8988T (cell line): ENCODE data around the gene C19orf38.
"Not testable (repeated sequence)": the region's sequence is repeated elsewhere in the genome, so short reads cannot be mapped to it uniquely, and the experiment has no call there.

Source experiments
- DNase-seq: peaks from one replicate; pipeline ENCODE4 v3.0.0; 2011

C19orf38 gene

DNA sequence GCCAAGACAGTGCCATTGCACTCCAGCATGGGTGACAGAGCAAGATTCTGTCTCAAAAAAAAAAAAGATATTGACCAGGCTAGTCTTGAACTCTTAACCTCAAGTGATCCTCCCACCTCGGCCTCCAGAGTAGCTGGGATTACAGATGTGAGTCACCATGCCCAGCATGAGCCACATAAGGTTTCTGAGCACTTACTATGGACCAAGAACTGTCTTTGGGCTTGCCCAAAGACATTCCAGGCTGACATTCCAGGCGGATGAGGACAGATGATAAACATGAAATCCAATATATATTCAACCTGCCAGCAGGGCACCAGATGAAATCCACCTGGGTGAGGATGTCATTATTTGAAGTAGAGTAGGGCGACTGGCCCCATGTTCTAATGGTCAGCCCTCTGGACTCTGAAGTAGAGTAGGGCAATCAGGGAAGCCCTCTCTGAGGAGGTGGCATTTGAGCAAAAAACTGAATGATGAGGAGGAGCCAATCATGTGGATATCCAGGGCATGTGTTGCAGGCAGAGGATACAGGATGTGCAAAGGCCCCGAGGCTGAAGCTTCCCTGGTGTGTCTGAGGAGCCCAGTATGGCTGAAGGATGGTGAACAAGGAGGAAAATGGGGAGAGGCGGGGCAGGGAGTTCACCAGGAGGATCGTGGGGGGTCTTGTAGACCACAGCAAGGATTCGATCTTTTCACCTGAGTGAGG, 4.0 kb downstream of the C19orf38 start:
- DNase-seq = no peak

DNA sequence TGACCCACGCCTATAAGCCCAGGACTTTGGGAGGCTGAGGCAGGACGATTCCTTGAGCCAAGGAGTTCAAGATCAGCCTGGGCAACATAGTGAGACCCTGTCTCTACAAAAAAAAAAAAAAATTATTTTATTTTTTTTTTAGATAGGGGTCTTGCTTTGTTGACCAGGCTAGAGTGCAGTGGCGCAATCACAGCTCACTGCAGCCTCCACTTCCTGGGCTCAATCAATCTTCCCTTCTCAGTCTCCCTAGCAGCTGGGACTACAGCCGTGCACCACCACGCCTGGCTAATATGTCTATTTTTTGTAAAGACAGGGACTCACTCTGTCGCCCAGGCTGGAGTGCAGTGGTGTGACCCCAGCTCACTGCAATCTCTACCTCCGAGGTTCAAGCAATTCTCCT, 4.7 kb downstream of the C19orf38 start:
- DNase-seq = no peak

DNA sequence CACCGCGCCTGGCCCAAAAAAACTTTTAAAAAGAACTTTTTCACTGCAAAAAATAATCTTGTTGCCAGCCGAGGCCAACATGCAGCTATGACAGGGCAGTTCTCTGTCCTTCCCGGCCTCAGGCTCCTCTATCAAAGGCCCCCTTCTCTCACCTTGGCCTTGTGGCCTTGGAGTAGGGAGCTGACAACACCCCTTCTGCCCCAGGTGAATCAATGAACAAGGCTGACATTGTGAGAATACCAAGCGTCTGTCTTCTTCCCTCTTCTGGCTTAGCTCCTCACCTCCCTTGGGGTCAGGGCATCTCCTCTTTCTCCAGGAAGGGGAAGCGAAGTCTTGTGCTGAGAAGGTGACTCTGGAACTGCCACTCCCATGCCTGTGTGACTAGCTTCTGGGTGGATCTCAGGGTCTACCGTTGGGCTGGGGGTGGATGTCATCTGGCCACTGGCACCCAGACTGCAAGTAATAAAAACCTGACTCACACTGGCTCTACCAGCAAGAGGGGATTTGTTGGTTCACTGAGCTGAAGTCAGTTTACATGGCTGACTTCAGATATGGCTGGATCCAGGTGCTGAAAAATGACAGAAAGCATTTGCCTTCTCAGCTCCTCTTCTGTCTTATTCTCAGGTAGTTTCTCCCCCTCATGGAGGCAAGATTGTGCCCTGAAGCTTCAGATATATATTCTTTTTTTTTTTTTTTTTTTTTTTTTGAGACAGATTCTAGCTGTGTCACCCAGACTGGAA, 6.3 kb downstream of the C19orf38 start:
- DNase-seq = no peak

DNA sequence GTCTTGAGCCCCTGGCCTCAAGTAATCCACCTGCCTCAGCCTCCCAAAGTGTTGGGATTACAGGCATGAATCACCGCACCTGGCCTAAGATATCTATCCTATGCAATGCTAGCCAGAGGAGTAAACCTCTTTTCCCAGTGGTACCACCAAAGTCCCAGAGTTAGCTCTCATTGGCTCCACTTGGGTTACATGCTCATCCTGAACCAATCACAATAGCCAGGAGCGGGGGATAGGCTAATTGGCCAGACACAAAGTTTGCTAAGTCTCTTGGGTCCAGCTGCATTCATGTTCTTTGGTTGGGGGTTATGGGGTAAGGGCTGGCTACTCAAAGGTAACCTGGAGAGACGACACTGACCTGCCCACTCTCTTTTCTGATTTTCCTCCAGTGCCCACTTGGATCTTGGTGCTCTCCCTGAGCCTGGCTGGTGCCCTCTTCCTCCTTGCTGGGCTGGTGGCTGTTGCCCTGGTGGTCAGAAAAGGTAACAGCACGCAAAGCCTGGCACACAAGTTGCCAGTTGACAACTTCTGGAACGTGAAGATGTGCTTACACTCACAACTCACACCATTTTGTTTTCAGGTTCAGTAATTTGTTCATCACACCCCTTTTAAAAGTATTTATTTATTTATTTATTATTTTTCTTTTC, 7.8 kb downstream of the C19orf38 start:
- no peak for DNase-seq

DNA sequence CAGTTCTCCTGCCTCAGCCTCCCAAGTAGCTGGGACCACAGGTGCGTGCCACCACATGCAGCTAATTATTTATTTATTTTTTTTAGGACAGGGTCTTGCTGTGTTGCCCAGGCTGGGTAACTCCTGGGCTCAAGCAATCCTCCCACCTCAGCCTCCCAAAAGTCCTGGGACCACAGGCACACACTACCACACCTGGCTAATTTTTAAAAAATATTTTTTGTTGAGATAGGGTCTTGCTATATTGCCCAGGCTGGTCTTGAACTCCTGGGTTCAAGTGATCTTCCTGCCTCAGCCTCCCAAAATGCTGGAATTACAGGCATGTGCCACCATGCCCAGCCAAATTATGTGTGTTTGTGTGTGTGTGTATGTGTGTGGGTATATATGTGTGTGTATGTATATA, 8.7 kb downstream of the C19orf38 start:
- not testable (repeated sequence) for DNase-seq

DNA sequence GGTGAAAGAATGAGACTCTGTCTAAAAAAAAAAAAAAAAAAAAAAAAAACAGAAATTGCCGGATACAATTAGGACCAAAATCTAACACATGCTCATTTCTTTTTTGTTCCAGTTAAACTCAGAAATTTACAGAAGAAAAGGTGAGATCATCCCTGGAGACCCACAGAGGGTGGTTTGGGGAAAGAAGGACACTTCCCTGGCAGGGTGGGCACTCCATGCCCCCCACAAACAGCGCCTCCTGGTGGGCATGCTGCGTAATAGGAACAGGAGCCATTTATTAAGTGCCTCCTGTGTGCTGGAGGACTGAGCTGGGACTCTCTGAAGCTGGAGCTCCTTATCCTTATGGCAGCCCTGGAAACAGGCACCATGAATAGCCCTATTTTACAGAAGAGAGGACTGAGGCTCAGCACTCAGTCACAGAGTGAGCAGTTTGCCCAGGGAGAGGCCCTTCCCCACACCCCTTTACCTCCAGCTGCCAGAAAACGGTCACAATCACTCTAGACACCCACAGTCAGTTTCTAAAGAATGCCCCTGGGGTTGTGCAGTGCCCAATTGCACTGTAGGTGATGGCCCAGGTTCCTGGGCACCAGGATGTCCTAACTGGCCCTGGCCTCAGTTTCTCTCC, 10.1 kb downstream of the C19orf38 start:
- DNase-seq = no peak

DNA sequence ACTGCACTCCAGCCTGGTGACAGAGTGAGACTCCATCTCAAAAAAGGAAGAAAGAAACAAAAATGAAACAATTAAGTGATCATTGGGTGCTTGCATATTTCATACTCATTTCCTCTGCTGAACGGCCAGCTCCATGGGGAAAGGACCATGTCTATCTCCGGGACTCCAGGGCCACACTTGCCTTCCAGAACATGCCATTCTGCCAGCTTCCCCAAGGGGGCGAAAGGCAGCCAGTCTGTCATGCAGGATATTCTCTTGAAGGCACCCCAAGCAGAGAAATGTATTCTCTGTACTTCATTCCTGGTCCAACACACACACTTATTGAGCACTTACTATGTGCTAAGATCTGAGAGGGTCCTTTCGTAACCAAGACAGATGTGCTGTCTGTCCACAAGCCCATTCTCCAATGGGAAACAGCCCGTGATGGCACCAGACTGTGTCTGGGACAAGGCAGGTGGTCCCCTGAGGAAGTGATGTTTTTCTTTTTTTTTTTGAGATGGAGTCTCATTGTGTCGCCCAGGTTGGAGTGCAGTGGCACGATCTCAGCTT, 13.0 kb downstream of the C19orf38 start:
- DNase-seq = no peak

DNA sequence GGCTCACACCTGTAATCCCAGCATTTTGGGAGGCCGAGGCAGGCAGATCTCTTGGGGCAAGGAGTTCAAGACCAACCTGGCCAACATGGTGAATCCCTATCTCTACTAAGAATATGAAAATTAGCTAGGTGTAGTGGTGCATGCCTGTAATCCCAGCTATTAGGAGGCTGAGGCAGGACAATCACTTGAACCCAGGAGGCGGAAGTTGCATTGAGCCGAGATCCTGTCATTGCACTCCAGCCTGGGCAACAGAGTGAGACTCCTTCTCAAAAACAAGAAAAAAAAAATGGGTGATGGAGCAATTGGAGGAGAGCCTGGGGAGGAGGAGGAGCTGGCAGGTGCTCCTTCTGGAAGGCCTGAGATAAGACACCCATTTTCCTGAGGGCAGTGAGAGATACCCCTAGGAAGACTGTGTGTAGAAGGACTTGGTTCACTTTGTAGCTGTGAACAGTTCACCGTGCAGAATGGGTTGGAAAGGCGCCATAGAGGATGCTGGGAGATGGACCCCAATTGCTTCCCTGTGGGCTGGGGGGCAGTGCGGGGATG, 14.4 kb downstream of the C19orf38 start:
- no peak for DNase-seq

DNA sequence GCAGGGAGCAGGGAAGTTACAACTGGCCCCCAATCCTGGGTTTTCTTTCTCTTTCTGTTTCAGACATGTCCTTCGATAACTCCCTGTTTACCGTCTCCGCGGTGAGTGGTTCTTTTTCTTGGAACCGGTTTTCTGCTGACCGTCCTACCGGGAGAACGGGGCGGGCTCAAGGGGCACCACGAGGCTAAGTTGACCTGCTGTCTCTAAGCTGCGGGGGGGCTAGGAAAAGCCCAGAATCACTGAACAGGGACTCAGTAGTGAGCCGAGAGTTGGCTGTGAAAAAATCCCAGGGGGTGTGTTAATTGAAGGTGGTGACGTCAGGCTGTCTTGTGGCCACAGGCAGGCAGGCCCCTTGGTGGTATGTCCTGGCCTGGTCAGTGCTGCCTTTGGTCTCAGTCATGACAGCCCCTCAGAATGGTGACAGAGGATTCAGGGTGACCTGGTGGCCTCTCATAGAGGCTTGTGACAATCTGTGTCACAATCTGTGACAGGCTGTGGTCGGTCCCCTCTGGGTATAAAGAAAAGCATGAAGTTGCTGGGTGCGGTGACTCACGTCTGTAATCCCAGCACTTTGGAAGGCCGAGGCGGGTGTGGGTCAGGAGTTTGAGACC, 15.0 kb downstream of the C19orf38 start:
- DNase-seq = no peak

DNA sequence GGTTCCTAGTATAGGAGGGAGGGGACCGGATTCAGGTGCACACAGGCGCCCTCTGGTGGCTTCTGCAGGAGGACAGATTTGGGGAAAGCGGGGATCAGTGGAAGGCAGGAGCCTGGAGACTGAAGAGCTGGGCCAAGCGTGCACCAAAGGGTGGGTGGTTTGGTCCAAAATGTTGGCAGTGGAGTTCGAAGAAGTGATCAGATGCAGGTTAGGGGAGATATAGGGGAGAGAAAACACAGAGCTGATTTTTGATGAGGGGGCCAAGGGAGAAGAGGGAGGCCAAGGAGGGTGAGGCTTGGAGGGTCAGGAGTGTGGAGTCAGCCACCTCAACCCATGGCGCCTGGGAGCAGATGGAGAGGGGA, 16.3 kb downstream of the C19orf38 start:
- DNase-seq = peak; percentile 91

DNA sequence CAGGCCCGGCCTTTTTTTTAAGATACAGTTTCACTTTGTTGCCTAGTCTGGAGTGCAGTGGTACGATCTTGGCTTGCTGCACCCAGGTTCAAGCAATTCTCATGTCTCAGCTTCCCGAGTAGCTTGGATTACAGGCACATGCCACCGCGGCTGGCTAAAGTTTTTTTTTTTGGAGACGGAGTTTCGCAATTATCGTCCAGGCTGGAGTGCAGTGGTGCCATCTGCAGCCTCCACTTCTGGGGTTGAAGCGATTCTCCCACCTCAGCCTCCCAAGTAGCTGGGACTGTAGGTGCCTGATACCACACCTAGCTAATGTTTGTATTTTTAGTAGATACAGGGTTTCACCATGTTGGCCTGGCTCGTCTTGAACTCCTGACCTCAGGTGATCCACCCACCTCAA, 18.3 kb downstream of the C19orf38 start:
- DNase-seq = no peak

DNA sequence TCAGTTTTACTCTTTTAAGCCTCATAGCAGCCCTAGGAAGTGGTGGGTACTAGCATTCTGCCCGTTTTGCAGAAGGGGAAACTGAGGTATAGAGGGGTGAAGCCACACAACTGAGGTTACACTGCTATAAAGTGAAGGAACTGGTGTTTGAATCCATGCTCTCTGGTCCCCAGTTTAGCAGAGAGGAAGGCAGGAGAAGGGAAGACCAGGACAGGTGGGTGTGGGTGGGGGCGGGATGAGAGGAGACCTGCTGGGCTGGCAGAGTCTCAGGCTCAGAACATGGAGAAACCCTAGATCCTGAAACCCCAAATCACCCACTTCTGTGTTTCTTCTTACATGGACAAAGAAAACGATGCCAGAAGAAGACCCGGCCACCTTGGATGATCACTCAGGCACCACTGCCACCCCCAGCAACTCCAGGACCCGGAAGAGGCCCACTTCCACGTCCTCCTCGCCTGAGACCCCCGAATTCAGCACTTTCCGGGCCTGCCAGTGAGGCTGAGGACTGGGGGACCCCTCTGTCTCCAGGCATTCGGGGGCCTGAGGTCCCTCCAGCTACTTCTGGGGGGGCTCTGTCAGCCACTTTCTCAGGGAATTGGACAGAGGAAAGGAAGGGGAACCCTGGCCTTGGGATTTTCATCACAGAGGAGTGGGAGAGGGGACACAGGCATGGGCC, 20.8 kb downstream of the C19orf38 start:
- no peak for DNase-seq

DNA sequence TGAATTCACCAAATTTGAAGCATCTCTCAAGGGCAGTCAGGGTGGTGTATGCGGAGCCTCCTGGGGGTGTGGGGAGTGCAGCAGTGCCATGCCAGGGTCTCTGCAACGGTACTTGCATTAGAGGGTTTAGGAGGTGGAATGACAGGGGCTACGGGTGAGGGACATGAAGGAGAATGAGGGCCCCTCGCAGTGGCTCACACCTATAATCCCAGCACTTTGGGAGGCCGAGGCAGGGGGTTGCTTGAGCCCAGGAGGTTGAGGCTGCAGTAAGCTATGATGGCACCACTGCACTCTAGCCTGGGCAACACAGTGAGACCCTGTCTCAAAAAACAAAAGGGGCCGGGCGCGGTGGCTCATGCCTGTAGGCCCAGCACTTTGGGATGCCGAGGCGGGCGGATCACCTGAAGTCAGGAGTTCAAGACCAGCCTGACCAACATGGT, 21.7 kb downstream of the C19orf38 start:
- DNase-seq = not testable (repeated sequence)

DNA sequence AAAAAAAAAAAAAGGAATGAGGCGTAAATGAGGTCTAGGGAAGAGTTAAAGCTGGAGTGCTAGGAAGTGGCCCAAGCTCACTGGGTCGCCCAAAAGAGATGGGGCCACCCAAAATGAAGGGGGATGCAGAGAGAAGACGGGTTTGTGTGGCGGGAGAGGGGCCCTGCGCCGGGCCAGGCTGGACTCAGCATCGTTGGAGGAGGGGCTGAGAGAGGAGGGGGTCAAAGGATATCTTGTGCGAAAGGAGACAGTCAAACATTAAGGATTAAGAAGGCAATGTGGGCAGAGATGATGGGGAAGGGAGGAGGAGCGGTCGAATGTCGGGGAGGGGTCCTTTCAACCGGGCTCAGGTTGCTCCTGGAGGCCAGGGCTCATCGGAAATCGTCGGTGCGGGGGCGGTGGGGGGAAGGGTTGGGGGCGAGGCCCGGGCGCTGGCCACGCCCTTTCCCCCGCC, 22.3 kb downstream of the C19orf38 start:
- no peak for DNase-seq

DNA sequence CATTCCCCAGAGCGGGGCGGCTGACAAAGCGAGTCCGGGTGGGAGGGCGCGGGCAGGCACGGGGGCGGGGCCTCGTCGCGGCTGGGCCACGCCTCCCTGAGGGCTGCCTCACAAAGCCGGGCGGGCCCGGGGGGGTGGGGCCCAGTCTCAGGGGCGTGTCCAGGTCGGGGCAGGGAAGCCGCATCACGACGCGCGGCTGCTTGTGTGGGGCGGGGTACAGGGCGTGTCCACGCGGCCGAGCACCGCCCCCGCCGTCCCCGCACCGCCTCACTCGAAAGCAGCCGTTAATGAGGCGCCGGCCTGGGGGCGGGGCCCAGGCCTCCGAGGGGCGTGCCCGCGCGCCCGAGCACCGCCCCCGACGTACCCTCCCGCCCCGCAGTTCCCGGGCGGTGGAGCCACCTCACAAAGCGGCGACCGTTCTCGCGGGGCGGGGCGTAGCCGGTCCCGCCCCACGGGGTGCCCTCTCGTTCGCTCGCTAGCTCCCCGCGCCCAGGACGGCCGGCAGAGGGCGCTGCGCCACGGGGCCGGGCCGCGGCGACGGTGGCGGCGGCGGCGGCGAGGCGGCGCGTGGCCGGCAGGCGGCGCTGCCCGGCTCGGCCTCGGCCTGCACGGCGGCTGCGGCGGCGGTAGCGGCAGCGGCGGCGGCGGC, 22.9 kb downstream of the C19orf38 start, which contains the start of gene CARM1:
TSS of gene CARM1 (plus strand) at position 599 of the 649 bp plus-strand sequence. CDS start 150 bp downstream, outside the sequence.
- DNase-seq = peak; percentile 99

DNA sequence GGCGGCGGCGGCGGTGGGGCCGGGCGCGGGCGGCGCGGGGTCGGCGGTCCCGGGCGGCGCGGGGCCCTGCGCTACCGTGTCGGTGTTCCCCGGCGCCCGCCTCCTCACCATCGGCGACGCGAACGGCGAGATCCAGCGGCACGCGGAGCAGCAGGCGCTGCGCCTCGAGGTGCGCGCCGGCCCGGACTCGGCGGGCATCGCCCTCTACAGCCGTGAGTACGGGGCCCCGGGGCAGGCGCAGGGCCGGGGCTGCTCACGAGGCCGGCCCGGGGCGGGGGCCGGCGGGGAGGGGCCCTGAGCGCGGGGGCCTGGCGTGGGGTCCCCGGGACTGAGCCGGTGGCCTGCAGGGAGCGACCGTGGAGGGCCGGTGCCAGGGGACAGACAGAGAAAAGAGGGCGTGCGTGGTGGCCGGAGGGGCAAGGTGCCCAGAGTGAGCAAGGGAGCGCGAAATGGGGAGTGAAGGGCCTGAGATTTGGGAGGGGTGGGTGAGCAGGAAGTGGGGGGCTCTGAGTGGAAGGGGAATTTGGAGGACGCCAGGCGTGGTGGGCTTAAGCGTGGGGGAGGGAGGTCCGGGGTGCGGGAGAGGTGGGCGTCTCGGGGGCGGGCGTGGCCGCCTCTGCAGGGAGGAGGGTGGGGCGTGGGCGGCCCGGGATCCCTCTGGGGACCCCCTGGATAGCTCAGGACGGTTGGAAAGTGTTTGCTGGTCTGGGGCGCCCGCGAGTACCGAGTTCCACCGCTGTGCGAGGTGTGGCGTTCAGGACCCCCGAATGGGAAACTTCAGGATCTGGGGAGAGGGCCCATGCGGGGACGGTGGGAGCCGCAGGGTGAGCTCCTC, 23.7 kb downstream of the C19orf38 start:
- peak; percentile 61 for DNase-seq

DNA sequence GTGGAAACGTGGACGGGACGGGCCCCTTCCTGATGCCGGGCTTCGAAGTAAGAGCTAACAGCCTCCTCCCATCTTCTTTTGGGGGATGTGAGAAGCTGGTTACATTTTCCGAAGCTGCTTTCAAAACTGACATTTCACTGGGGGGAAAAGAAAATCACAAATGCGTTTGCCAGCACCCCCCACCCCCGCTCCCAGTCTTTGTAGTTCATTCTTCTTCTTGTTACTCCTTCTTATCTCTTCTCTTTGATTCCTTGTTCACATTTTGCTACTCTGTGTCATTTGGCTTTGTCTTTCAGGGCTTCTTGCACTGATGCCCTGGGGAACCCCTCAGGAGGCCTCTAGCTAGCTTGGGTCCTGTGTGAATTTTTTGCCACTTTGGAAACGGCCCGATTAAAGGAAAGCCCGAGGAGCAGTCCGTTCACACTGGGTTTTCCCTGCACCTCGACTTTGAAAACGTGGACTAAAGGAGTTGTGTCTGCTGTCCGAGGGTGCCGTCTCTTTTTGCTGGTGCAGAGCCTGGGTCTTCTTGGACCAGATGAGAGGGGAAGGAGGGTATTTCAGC, 24.4 kb downstream of the C19orf38 start:
- no peak for DNase-seq

DNA sequence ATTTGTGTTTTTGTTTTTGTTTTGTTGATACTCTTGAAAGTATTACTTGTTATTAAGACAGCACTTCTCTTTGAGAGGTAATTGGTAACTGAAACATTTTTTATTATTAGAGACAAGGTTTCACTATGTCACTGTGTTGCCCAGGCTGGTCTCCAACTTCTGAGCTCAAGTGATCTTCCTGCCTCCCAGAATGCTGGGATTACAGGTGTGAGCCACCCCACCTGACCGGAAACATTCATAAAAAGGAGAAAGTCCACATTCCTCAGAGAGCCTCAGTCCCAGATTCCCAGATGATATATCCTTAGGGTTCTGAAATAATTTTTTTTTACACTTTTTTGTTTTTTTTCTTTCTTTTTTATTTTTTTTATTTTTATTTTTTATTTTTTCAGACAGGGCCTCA, 25.8 kb downstream of the C19orf38 start:
- no peak for DNase-seq

DNA sequence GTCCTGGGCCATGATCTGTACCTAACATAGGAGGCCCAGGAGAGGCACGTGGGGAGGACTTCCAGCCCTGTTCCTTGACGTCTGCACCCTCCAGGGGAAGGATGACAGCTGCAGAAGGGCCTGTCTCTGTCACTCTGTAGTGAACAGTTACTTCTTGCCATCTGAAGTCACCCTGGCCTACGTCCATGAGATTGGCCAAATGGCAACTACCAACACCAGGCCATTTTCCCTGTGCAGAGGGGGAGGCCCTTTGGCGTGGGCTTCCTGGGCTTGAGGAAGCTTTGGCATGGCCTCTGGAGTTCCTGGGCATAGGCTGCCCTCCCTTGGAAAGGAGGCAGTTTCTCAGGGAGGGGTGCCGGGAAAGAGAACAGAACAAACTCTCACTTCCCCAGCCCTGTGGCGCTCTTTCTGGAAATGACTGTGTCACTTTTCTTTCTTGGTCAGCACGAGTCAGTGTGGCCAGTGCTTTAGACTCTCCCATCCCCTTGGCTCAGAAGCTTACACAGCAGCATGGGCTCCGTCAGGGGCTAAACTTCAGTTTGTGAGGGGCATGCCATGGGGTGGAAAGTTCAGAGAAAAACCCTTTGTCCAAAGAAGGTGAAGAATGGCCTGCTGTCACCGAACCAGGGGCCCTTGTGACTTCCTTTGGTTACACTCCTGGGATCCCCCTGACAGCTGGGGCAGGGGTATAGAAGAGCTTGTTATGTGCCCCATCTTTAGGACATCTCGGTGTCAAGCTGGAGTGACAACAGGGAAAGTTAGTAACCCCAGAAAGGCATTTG, 28.4 kb downstream of the C19orf38 start:
- DNase-seq = no peak
